ENCODE results near the gene CDC42EP4. TPM values are rescaled to one million over a fixed set of nuclear protein-coding genes. Genes with fewer than 3 reads are reported as not detected.

Gene CDC42EP4
- total RNA-seq (10 to 100 TPM; 44.6 to 93.3 (median 68.9) TPM), polyA plus RNA-seq (10 to 100 TPM; 23.2 to 38.3 (median 25.7) TPM)
- long read RNA-seq, donor 1, transcript CDC42EP4-201 (2 exons, 3,272 nt) = major isoform, 7 of 8 reads
- long read RNA-seq, donor 1, partial matches to known transcripts = 0 of 8 reads
- long read RNA-seq, donor 1, other reads (novel, unspliced or antisense) = 0 of 8 reads
- long read RNA-seq, donor 2, transcript CDC42EP4-201 (2 exons, 3,272 nt) = major isoform, 10 of 11 reads
- long read RNA-seq, donor 2, partial matches to known transcripts = 0 of 11 reads
- long read RNA-seq, donor 2, other reads (novel, unspliced or antisense) = 0 of 11 reads
- long read RNA-seq, donor 3, partial matches to known transcripts = 0 of 4 reads
- long read RNA-seq, donor 3, other reads (novel, unspliced or antisense) = 0 of 4 reads
- long read RNA-seq, donor 4 = 0 reads
- long read RNA-seq, donor 5, transcript CDC42EP4-201 (2 exons, 3,272 nt) = major isoform, 9 of 11 reads
- long read RNA-seq, donor 5, partial matches to known transcripts = 0 of 11 reads
- long read RNA-seq, donor 5, other reads (novel, unspliced or antisense) = 0 of 11 reads
- long read RNA-seq, donor 6, transcript CDC42EP4-205 (2 exons, 1,022 nt) = minor isoform, 6 of 18 reads
- long read RNA-seq, donor 6, transcript CDC42EP4-201 (2 exons, 3,272 nt) = major isoform, 12 of 18 reads
- long read RNA-seq, donor 6, partial matches to known transcripts = 0 of 18 reads
- long read RNA-seq, donor 6, other reads (novel, unspliced or antisense) = 0 of 18 reads
- long read RNA-seq, donor 7, transcript CDC42EP4-201 (2 exons, 3,272 nt) = major isoform, 19 of 21 reads
- long read RNA-seq, donor 7, partial matches to known transcripts = 0 of 21 reads
- long read RNA-seq, donor 7, other reads (novel, unspliced or antisense) = 0 of 21 reads
- long read RNA-seq, donor 8, transcript CDC42EP4-201 (2 exons, 3,272 nt) = major isoform, 9 of 12 reads
- long read RNA-seq, donor 8, partial matches to known transcripts = 0 of 12 reads
- long read RNA-seq, donor 8, other reads (novel, unspliced or antisense) = 0 of 12 reads
- long read RNA-seq, donor 9, partial matches to known transcripts = 0 of 7 reads
- long read RNA-seq, donor 9, other reads (novel, unspliced or antisense) = 0 of 7 reads
- long read RNA-seq, donor 10, partial matches to known transcripts = 0 of 5 reads
- long read RNA-seq, donor 10, other reads (novel, unspliced or antisense) = 0 of 5 reads

GRCh38 chr17:73311781-73312641 lies at the start of gene CDC42EP4:
CDC42EP4 (minus strand) TSS chr17:73312001; CDS start chr17:73286500, 25,501 bp downstream.
- TF ChIP-seq, protein P1, sequence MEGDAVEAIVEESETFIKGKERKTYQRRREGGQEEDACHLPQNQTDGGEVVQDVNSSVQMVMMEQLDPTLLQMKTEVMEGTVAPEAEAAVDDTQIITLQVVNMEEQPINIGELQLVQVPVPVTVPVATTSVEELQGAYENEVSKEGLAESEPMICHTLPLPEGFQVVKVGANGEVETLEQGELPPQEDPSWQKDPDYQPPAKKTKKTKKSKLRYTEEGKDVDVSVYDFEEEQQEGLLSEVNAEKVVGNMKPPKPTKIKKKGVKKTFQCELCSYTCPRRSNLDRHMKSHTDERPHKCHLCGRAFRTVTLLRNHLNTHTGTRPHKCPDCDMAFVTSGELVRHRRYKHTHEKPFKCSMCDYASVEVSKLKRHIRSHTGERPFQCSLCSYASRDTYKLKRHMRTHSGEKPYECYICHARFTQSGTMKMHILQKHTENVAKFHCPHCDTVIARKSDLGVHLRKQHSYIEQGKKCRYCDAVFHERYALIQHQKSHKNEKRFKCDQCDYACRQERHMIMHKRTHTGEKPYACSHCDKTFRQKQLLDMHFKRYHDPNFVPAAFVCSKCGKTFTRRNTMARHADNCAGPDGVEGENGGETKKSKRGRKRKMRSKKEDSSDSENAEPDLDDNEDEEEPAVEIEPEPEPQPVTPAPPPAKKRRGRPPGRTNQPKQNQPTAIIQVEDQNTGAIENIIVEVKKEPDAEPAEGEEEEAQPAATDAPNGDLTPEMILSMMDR (IDR thresholded peaks at IDR 0.05) = no peak
- TF ChIP-seq POLR2AphosphoS5 (IDR thresholded peaks at IDR 0.05) = peak; percentile 77 to 98 (median 96)
- peak in 2 of 4 donors; percentile 83 to 96 for TF ChIP-seq POLR2A (IDR thresholded peaks at IDR 0.05)
- no peaks in the 10 kb centered on the region for H3K9me3 ChIP-seq
- H3K4me3 ChIP-seq = peak within 1 kb of the TSS; percentile 75 to 93 (median 88)
- WGBS, 5 donors = 0 to 3% (median 1%) methylated on average over 34 to 71 of the region's 71 CpGs
- peaks cover 14 to 47% (median 40%) of the 10 kb centered on the region in 4 donors for H3K4me1 ChIP-seq
- peak within 1 kb of the TSS; percentile 95 to 100 (median 99) for H3K27ac ChIP-seq
- no peaks in the 10 kb centered on the region for H3K36me3 ChIP-seq
- no peaks in the 10 kb centered on the region for H3K27me3 ChIP-seq
- DNase-seq = peak; percentile 97 to 99
- intact Hi-C loops (cut with DNase I; ENCODE audit: low total_unique reads) = no loop called here

- intact Hi-C loops (cut with DNase I; ENCODE audit: low total_unique reads) = no loop called here
- DNase-seq = no peak
- H3K4me1 ChIP-seq = peaks cover 4 to 38% (median 20%) of the 10 kb centered on the region in 4 donors
- H3K4me3 ChIP-seq = no peak overlapping the region
- no peaks in the 10 kb centered on the region for H3K36me3 ChIP-seq
- H3K27ac ChIP-seq = no peak overlapping the region
- 79 to 89% (median 84%) methylated on average over 26 to 29 of the region's 29 CpGs for WGBS, 5 donors
- H3K9me3 ChIP-seq = no peaks in the 10 kb centered on the region
- no peaks in the 10 kb centered on the region for H3K27me3 ChIP-seq
- TF ChIP-seq, protein P1 (IDR thresholded peaks at IDR 0.05) = no peak
- TF ChIP-seq POLR2AphosphoS5 (IDR thresholded peaks at IDR 0.05) (no peak), EP300 (IDR thresholded peaks at IDR 0.05) (no peak), POLR2A (IDR thresholded peaks at IDR 0.05) (no peak)
Observed at GRCh38 chr17:73360961-73361761, 49.4 kb upstream of the CDC42EP4 start.

- WGBS, 5 donors = 15 to 59% (median 36%) methylated on average over 7 of the region's 7 CpGs
- TF ChIP-seq, protein P1 (IDR thresholded peaks at IDR 0.05) = peak in 2 of 7 experiments; percentile 28 to 33
- peak in 1 of 3 donors; percentile 39 for TF ChIP-seq POLR2AphosphoS5 (IDR thresholded peaks at IDR 0.05)
- no peak for TF ChIP-seq EP300 (IDR thresholded peaks at IDR 0.05)
- no peak for TF ChIP-seq POLR2A (IDR thresholded peaks at IDR 0.05)
- Histone ChIP-seq H3K9me3 (no peaks in the 10 kb centered on the region), H3K36me3 (no peaks in the 10 kb centered on the region), H3K27ac (peak overlapping the region in 3 of 5 donors; percentile 25 to 64 (median 58)), H3K27me3 (no peaks in the 10 kb centered on the region), H3K4me1 (peaks cover 4 to 39% (median 24%) of the 10 kb centered on the region in 4 donors), H3K4me3 (no peak overlapping the region)
- DNase-seq = peak; percentile 88 to 93
- intact Hi-C loops (cut with DNase I; ENCODE audit: low total_unique reads) = no loop called here
Observed at GRCh38 chr17:73359987-73360410, 48.2 kb upstream of the CDC42EP4 start.

All from stomach (tissue), 19 donors.